ENCODE results near the gene DLG5. TPM values are rescaled to one million over a fixed set of nuclear protein-coding genes. Genes with fewer than 3 reads are reported as not detected.

The DLG5 gene
- total and polyA plus RNA-seq, 9 of the 15 experiments (the other 6 are each of a cell fraction or from before 2014, with no cell fraction given): 1.4 to 26.8 (median 11.2) TPM

GRCh38 chr10:77906951-77907421 lies 19.6 kb downstream of the DLG5 start (continued):
- TF ChIP-seq ZBTB5 (IDR thresholded peaks at IDR 0.05): no peak
- no peak for TF ChIP-seq SREBF1 (IDR thresholded peaks at IDR 0.05; ENCODE audit: borderline replicate concordance, low read depth, low read length)
- TF ChIP-seq ZNF586 (CRISPR knock-in tag; conservative IDR thresholded peaks at IDR 0.05): no peak
- TF ChIP-seq ETS2 (tag; IDR thresholded peaks at IDR 0.05; ENCODE audit: borderline replicate concordance, poor library complexity, severe bottlenecking): no peak
- 0 out of 2 replicates have a peak, but pooled peaks have one; percentile 64 for TF ChIP-seq JUN (IDR thresholded peaks at IDR 0.05; ENCODE audit: borderline replicate concordance, low read depth, low read length)
- 0 out of 2 replicates have a peak, but pooled peaks have one; percentile 35 for TF ChIP-seq JUN (CRISPR knock-in tag; IDR thresholded peaks at IDR 0.05; ENCODE audit: borderline replicate concordance)
- no peak for TF ChIP-seq HDGF (IDR thresholded peaks at IDR 0.05)
- peak; percentile 73 for TF ChIP-seq ADNP (tag; IDR thresholded peaks at IDR 0.05)
- peak; percentile 47 for TF ChIP-seq CBFA2T3 (IDR thresholded peaks at IDR 0.05)
- TF ChIP-seq FOXP4 (CRISPR knock-in tag; IDR thresholded peaks at IDR 0.05; ENCODE audit: borderline replicate concordance): no peak
- TF ChIP-seq OTX1 (CRISPR knock-in tag; IDR thresholded peaks at IDR 0.05): no peak
- TF ChIP-seq FOXK2 (conservative IDR thresholded peaks at IDR 0.05 in 1 of 2, IDR thresholded peaks at IDR 0.05 in 1 of 2; ENCODE audit: low read depth in 2 of 2): peak in 1 of 2 experiments; percentile 20; a peak in 1 of 4 replicates
- TF ChIP-seq ZBTB12 (CRISPR knock-in tag; IDR thresholded peaks at IDR 0.05): no peak
- TF ChIP-seq THAP12 (CRISPR knock-in tag; IDR thresholded peaks at IDR 0.05): no peak
- TF ChIP-seq SNRNP70 (optimal IDR thresholded peaks at IDR 0.05; ENCODE audit: low read depth, low read length): no peak
- TF ChIP-seq ZNF140 (CRISPR knock-in tag; IDR thresholded peaks at IDR 0.05): no peak
- no peak for TF ChIP-seq ETV1 (tag; conservative IDR thresholded peaks at IDR 0.05; ENCODE audit: low read depth)
